Stimulated activated CD8-positive, alpha-beta memory T cell treated with anti-CD3 and anti-CD28 coated beads, Interleukin-2, amount 100 ng/mL, for 1 hour (primary cell): ENCODE measurements around the gene SLC2A5.
"Not testable (repeated sequence)": the region's sequence is repeated elsewhere in the genome, so short reads cannot be mapped to it uniquely, and the experiment has no call there.

Experiments
- DNase-seq, 2 donors: peaks; one replicate each; pipeline ENCODE4 v3.0.0-alpha.2; 2020; ENCODE audit warnings: low read depth in 2 of 2

SLC2A5 gene

DNA sequence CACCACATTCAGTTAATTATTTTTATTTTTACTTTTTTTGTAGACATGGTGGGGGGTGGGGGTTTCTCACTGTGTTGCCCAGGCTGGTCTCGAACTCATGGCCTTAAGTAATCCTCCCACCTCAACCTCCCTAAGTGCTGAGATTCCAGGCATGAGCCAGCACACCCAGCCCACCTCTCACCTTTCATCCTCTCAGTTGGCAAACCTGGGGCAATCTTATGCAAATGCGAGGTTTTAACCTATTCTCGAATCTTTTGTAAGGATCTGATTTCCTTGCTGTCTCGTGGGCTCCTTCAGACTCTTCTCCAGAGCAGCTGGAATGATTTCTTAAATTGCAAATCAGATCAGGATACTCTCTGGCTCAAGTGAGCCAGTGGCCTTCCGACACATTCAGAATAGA is 36.1 kb downstream of the SLC2A5 start:
- no peak for DNase-seq

DNA sequence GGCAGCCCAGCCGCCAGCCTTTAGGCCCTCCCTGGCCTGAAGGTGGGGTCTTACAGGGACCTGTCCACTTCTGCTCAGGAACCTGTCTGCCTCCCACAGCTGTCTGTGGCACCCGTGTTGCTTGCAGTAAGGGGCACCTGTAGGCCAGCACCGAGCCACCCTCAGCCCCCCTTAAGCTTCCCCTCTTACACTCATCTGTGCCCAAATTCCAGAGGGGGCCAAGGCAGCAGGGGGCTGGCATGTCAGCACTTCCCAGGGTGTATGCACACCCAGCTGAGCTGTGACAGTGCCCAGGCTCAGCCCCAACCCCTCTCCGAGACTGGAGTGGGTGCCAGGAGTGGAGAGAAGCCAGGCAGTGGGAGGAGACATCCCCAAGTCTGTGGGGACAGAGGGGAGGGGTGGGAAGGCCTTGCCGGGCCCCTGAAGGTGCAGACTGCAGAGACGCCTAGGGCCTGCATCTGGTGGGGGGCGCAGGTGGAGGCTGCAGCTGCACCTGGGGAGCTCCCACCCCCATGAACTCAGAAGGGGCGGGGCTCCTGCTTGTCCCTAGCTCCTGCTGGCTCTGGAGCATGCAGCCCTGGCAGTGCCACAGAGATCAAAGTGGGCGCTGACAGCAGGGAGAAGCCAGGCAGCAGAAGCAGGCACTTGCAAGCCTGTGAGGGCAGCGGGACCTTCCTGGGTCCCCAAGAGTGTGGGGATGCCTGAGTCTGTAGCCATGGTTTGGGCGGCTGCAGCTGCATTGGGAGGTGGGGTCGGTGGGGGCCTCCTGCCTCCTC is 37.8 kb downstream of the SLC2A5 start:
- no peak for DNase-seq

DNA sequence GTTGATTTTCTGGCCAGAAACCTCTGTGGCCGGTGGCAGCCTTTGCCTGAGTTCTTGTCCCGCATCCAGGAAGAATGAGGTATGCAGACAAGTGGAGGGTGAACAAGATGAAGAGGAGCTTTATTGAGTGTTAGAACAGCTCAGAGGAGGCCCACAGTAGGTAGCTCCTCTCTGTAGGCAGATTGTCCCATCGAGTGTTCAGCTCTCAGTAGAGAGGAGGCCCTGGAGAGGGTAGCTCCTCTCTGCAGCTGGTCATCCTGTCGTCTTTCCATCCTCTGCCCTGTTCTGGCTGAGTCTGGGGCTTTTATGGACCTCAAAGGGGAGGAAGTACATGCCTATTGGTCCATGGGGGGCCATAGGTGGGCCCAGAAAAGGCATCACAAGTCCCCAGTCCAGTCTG is 38.4 kb downstream of the SLC2A5 start:
- DNase-seq, result not testable (repeated sequence)

DNA sequence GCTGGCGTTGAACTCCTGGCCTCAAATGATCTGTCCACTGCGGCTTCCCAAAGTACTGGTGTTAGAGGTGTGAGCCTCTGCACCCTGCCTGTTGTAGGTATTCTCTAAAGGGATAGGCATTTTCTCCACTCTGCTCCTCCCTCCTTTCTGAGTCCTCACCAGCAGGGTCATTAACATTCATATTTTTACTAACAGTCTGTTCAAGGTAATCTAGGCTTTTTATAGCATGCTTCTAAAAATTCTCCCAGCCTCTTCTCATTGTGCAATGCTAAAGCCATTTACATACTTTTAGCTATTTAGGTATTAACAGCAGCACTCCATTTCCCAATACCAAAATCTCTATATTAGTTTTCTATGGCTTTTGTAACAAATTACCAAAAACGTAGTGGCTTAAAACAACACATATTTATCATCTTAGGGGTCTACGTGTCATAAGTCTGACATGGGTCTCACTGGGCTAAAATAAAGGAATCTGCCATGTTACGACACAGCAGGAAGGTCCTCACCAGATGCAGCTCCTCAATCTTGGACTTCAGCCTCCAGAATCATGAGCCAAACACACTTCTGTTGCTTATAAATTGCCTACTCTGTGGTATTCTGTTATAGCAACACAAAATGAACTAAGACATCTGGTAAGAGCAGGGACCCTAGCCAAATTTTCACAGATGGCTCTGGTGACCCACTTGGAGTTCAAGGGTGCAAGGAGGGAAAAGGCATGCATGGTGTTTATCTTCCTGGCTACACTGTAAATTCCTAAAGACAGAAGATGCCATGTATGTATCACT is 40.3 kb downstream of the SLC2A5 start:
- no peak for DNase-seq

DNA sequence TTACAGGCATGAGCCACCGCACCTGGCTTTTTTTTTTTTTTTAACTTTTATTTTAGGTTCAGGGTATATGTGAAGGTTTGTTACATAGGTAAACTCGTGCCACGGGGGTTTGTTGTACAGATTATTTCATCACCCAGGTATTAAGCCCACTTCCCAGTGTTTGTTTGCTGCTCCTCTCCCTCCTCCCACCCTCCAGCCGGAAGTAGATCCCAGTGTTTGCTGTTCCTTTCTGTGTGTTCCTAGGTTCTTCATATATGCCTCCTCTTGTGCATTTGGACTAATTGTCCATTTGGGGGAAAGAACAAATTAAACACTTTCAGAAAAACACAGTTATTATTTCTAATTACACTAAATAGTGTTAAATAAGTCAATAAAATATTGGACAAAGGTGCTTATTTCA is 42.1 kb downstream of the SLC2A5 start:
- DNase-seq, result no peak

DNA sequence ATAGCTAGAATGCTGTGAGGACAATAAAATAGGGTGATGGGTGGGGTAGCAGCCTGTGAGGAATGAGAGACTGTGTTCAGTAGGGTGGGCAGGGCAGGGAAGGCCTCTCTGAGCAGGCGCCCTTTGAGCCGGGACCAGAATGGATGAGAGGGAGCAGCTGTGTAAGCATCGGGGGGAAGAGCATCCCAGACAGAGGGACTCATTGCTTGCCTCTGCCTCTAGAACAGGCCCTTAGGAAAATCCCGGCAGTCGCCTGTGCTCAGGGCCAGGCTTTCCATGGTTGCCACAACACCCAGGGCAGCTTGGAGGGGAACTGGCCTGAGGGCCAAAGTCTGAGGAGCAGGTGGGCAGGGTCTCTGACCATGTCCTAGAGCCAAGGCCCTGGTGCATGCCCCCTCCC is 44.0 kb downstream of the SLC2A5 start:
- no peak for DNase-seq

DNA sequence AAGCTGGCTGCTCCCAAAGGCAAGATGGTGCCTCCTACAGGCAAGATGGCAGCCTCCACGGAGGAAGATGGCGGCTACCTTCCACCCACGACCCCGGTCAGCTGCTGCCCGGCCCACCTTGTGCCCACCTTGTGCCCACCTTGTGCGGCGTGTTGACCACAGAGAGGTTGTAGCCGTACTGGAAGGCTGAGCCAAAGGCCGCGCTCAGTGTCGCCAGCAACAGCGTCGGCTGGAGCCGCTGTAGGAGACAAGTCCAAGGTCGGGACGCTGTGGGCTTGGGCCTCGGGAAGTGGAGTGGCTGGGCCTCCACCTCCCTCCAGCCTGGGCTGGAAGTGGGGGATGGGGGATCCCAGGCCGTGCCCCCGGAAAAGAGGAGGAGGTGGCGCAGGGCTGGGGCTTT is 44.6 kb downstream of the SLC2A5 start:
- DNase-seq, result no peak

DNA sequence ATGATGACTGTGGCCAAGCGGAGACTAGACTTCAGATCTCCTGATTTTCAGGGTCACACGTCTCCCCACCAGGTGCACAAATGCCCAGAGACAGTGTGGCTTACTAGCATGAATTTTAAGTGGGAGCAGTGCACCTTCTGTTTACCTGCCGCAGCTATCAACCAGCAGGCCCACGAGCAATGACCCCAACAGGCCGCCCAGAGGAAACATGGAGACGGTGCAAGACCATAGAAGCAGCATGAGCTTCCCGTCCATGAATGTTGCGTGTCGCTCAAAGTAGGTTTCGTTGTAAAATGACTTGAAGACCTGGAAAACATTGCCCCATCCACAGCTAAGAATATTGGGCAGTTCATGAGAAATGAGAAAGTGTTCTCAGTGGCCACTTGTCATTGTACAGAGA is 46.7 kb downstream of the SLC2A5 start:
- DNase-seq, result no peak

DNA sequence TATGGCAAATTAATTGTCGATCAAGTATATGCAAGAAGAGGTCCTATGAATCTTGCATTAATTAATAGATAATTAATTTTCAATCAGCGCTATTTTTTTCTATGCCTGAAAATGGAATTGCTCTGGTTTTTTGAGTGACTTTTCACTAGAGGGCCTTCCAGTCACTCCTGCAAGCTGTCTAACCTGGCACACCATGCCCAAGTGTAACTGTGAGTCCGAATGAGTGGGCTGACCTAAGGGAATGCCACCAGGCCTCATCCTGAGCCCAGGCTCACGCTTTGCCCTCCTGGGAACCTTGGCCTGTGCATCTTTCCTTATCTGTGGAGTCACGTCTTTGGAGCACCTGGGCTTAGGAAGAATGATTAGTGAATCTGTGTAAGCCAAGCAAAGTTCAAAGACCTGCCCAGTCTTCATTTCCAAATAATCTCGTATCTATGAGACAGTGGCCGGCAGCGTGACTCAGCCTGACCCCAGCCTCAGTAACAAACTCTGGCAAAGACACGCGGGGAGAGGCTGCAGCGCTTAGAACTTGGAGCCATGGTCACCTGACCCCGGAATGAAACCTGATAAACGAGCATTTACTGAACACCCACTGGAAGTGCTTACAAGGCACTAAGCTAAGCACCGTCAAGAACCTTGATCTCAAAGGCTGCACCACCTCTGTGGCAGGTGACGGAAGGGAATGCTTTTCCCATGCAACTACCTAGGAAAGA is 47.3 kb downstream of the SLC2A5 start:
- DNase-seq, result not testable (repeated sequence)

DNA sequence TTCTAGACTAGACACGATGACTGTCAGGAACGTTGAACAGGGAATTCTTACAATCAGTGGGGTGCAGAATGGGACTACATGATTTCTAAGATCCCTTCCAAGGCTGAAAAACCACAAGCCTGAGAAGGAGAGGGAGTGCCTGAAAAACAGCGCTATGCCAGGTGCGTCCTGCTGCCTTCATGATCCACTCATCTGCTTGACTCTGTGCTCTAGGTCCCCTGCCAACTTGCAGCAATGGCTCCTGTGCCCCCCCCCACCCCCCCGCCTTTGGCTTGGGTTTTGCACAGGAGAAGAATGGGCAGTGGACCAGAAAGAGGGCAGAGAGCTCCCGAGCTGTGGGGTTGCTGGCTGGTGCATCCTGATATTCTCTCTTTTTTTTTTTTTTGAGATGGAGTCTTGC is 49.1 kb downstream of the SLC2A5 start:
- DNase-seq, result no peak

DNA sequence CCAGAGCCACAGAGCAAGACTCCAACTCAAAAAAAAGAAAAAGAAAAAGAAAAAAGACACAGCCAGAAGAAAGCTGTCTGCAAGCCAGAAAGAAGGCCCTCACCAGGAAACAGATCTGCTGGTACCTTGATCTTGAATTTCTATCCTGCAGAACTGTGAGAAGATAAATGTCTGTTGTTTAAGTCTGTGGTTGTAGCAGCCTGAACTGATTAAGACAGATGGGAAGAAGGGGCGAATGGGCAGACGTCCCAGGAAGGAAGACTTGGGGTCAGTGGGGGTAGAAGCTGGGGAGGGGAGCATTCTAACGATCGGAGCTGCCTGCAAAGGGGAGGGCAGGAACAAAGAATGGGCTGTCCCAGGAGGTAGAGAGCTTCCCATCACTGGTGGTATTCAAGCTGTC is 49.5 kb downstream of the SLC2A5 start:
- no peak for DNase-seq

DNA sequence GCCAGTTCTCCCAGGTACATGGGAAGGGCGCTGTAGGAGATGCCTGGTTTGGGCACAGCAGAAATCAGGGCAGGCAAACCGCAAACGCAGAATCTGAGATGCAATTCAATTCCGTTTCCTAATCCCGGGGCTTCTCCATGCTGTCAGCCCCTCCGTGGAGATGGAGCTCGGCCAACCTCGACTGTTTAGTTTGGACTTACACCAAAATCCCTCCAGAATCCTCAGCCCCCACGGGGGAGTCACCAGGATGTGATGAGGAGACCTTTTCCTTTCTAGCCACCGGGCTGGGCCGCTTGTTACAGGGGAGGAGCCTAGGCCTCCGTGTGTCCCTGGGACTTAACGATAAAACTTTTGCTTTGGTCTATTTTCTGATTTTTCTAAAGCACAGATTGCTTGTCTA is 51.1 kb downstream of the SLC2A5 start:
- no peak for DNase-seq

DNA sequence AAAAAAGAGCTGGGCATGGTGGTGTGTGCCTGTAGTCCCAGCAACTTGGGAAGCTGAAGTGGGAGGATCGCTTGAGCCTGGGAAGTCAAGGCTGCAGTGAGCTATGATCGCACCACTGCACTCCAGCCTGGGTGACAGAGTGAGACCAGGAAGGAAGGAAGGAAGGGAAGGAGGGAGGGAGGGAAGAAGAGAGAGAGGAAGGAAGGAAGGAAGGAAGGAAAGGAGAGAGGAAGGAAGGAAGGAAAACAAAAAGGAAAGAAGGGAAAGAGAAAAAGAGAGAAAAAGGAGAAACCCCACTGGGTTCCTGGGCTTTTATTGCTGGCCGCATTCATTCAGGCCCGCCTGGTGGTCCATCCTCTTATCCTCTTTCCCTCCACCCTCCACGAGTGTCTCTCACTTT is 53.0 kb downstream of the SLC2A5 start:
- DNase-seq, result no peak

DNA sequence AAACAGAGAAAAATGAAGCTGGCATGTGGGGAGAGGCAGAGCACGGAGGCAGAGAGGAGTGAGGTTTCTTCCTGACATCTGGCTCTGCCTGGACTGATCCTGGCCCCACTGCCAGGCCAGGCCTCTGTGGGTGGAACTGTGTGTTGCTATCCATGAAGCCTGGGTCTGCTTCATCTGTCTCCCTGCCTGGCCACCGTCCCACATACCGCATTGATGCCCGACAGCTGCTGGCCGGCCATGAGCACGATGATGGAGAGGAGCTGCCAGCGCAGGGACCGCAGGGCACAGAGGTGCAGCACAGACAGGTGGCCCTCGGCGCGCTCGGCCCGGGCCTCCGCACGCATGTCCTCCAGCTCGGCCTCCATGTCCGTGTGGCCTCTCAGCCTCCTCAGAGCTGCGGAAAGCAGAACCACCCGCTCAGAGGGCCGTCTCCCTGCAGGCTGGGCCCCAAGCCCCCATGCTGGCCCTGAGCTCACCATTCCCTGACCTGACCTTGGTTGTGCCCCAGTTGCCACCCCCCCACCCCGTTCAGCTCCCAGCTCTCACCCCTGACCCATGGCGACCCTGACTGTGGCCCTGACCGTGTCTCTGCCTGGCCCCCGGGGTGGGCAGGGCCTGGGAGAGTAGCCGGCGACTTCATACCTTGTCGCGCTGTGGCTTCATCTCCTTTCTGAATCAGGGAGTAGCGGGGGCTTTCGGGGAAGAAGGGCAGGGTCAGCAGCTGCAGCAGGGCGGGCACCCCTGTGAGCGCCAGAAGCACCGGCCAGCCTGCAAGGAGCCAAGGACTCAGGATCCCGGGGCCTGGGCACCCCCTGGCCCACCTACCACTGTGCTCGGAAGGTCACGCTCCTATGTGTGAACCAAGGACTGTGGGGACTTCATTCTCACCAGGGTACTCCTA is 54.7 kb downstream of the SLC2A5 start:
- DNase-seq, result no peak

DNA sequence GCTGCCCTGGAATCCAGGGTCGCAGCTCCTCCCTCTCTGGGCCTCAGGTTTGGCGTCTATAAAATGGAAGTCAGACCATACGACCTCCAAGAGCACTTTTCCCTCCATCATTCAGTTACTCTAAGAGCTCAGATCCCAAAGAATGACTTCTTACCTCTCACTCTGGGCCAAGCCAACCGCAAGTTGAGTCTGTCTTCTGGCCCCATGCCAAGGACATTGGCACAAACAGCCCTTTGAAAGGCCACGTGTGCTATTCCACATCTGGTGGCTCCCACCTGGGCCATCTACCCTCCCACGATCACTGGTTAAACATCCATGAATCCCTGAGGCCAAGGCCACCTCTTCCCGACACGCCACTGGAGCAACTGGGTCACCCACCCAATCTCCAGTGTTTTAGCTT is 55.6 kb downstream of the SLC2A5 start:
- no peak for DNase-seq

DNA sequence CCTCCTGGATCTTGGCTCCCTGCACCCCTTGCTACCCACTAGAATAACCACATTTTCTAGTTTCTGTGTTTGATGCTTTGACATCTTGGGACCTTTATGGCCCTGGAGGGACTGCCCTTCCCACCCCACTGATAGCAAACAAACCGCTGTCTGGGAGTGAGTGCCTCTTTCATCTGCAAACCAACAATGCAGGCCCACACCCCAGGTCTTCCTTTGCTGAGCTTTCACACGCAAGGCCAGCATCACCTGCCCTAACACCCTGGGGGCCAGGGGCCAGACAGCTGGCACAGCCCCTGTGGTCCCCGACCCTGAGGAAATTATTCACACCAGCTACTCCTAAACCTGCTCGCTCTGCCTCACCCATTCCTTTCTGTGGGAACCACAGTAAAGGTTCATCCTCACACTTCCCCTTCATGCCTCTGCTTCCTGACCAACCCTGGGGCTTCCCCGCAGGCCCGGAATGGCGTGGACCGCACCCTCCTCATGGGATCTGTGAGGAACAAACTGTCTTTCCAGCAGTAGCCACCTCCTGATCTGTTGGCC is 58.6 kb downstream of the SLC2A5 start:
- DNase-seq, result no peak

DNA sequence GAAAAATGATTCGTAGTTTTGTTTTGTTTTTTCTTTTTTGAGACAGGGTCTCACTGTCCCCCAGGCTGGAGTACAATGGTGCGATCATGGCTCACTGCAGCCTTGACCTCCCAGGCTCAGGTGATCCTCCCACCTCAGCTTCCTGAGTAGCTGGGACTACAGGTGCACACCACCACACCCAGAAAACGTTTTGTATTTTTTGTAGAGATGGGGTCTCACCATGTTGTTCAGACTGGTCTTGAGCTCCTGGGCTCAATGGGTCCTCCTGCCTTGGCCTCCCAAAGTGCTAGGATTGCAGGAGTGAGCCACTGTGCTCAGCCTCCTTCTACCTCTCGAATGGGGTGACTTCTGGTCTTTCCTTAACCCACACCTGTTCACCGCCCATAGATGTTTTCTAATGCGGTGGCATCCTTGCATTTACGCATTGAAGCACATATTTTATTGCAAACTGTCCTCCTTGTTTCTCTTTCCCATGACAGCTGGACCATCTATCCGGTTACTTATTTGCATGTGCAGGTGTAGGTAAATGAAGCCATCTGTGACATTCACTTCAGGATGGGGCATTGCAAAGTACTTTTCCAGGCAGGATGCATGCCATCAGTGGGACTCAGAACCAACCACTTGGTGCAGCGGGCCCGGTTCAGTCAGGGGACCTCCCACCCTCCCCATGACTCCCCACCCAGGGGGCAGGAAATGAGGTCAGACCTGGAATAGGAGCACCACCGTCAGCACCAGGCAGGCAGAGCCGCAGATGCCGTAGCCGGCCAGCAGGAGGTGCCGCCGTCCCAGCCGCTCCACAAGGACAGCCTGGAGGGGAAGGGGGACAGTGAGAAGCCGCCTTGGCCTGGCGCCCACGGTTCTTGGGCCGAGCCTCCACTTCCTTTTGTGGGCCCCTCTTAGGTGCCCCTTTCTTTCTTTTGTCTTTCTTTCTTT is 59.7 kb downstream of the SLC2A5 start:
- peak in 1 of 2 donors; percentile 2 for DNase-seq

DNA sequence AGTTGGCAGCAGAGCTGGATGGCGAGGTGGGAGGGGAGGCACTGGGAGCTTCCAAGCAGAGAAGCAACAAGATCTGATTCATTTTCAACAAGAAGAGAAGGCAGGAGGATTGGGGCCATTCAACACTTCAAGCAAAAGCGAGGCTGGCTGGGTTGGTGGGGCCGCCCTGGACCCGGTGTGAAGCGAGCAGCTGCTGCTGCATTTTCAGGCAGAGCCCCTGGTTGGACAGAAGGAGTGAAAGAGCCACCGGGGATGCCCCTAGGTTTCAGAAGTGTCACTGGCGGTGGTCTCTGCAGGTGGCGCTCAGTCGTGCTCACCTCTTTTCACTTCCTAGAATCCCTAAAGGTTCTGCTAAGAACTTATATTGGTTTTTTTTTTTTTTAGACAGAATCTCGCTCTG is 61.2 kb downstream of the SLC2A5 start:
- no peak for DNase-seq

DNA sequence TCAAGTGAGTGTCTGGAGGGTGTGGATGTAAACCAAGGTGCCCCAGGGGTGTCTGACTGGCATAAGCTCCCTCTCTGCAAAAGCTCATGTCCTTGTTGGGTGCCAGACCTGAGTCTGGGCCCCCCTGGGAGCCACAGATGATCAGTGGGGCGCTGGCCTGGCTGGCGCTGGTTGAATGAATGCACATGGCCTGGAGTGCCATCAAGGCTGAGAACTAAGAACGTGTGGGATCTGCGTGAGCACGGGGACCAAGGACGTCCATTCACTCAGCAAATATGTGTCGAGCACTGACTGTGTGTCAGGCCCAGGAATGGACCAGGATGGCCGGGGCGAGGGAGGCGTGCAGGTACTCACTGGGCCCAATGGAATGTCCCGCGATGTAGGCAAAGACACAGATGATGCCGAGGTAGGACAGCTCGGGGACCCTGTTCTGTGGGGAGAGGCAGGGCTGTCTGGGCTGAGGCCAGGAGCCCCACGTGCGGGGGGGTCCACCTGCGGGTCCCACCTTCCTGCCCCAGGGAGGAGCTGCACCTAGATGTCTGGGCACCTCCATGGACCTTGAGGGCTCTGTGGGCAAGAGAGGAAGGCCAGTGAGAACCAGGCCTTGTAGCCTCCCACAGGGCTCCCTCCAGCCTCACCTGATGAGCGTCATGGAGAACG is 62.3 kb downstream of the SLC2A5 start:
- DNase-seq, result no peak

DNA sequence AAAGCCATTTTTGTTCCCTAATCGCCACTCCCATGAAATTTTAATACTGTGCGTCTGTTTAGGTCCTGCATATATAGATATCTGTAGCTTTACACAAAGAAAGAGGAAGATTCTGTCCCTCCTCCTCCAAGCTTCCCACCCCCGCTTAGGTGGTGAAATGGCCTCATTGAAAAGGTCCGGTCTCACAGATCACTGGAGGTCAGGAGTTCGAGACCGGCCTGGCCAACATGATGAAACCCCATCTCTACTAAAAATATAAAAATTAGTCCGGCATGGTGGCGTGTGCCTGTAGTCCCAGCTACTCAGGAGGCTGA is 64.1 kb downstream of the SLC2A5 start:
- no peak for DNase-seq
